D721Med (cell line): ENCODE data around the gene HMGB1.
"Not testable (repeated sequence)": the region's sequence is repeated elsewhere in the genome, so short reads cannot be mapped to it uniquely, and the experiment has no call there.

Source experiments
- DNase-seq: peaks from one replicate; pipeline ENCODE4 v3.0.0; 2011; ENCODE audit warnings: low spot score; ENCODE audit not compliant: insufficient read length
- FAIRE-seq: peaks from 2 replicates; lab custom pipeline; 2011; peaks lifted over from hg19 to GRCh38; lab: Jason Lieb, UNC
- CTCF ChIP-seq: IDR thresholded peaks from 2 replicates; pipeline ENCODE4 v1.5.1; 2012; ENCODE audit warnings: mild to moderate bottlenecking, control low read depth; ENCODE audit not compliant: insufficient read depth; ENCODE audit errors: missing control alignments

The HMGB1 gene

GRCh38 chr13:30466841-30467252, 1.1 kb upstream of the HMGB1 start:
- FAIRE-seq (no peak), DNase-seq (no peak)
- TF ChIP-seq CTCF, result no peak

GRCh38 chr13:30466358-30466714, 600 bp upstream of the HMGB1 start:
- no peak for DNase-seq
- no peak for TF ChIP-seq CTCF
- FAIRE-seq, result no peak

- FAIRE-seq (no peak), DNase-seq (no peak)
- TF ChIP-seq CTCF, result no peak
Observed at GRCh38 chr13:30465343-30465592, 468 bp downstream of the HMGB1 start.

- TF ChIP-seq CTCF, result no peak
- DNase-seq, result no peak
- FAIRE-seq, result no peak
Observed at GRCh38 chr13:30464496-30465342, 1.0 kb downstream of the HMGB1 start.

GRCh38 chr13:30463787-30464495, 1.8 kb downstream of the HMGB1 start:
- no peak for DNase-seq
- no peak for TF ChIP-seq CTCF

GRCh38 chr13:30461279-30462066, 4.3 kb downstream of the HMGB1 start:
- FAIRE-seq, result peak; percentile 29

More at GRCh38 chr13:30463787-30464495, 1.8 kb downstream of the HMGB1 start:
- no peak for FAIRE-seq

More at GRCh38 chr13:30461279-30462066, 4.3 kb downstream of the HMGB1 start:
- peak; percentile 50 for TF ChIP-seq CTCF
- DNase-seq, result not testable (repeated sequence)
